ENCODE measurements around the gene PLCH2. TPM values are rescaled to one million over a fixed set of nuclear protein-coding genes. Genes with fewer than 3 reads are reported as not detected.

PLCH2 gene
- polyA plus RNA-seq, 1 donor from 2014 or later, result 5.7 TPM

GRCh38 chr1:2477309-2477708 lies 1.2 kb downstream of the PLCH2 start:
- no peak overlapping the region for H3K4me3 ChIP-seq (ENCODE audit: low read length)
- H3K9ac ChIP-seq (ENCODE audit: low read length), result no peak overlapping the region
- no peaks in the 10 kb centered on the region for H3K9me3 ChIP-seq (ENCODE audit: low read length)
- no peaks in the 10 kb centered on the region for H3K36me3 ChIP-seq (ENCODE audit: insufficient read depth, low read length)
- TF ChIP-seq MXI1 (conservative IDR thresholded peaks at IDR 0.05; ENCODE audit: poor library complexity, severe bottlenecking), result no peak
- no peak for TF ChIP-seq REST (IDR thresholded peaks at IDR 0.05; ENCODE audit: borderline replicate concordance)
- TF ChIP-seq SMC3 (conservative IDR thresholded peaks at IDR 0.05; ENCODE audit: poor library complexity), result no peak
- no peak for TF ChIP-seq RAD21 (conservative IDR thresholded peaks at IDR 0.05)
- TF ChIP-seq EP300 (conservative IDR thresholded peaks at IDR 0.05; ENCODE audit: poor library complexity, severe bottlenecking), result no peak
- TF ChIP-seq EZH2 (IDR thresholded peaks at IDR 0.05; ENCODE audit: borderline replicate concordance, insufficient read depth, low read length, poor library complexity, severe bottlenecking), result no peak
- no peak for TF ChIP-seq TAF1 (IDR thresholded peaks at IDR 0.05; ENCODE audit: low read depth)
- H3K27me3 ChIP-seq (ENCODE audit: insufficient read depth, low read depth, low read length), result no peaks in the 10 kb centered on the region
- H3F3A ChIP-seq (ENCODE audit: insufficient read depth, low read length, poor library complexity, severe bottlenecking), result no peaks in the 10 kb centered on the region
- H4K20me1 ChIP-seq (ENCODE audit: insufficient read depth), result no peaks in the 10 kb centered on the region
- H3K27ac ChIP-seq (ENCODE audit: low read length), result no peak overlapping the region
- H3K4me2 ChIP-seq (ENCODE audit: low read length), result no peak overlapping the region
- H3K9me2 ChIP-seq (ENCODE audit: insufficient read depth, low read length), result no peaks in the 10 kb centered on the region
- no peaks in the 10 kb centered on the region for H3K79me2 ChIP-seq (replicated peaks; ENCODE audit: insufficient read depth, low read length)
- no peak overlapping the region for H2AFZ ChIP-seq (ENCODE audit: low read depth, low read length)

GRCh38 chr1:2477791-2478499 lies 1.9 kb downstream of the PLCH2 start:
- no peak overlapping the region for H3K4me3 ChIP-seq (ENCODE audit: low read length)
- TF ChIP-seq RAD21 (conservative IDR thresholded peaks at IDR 0.05) (no peak), CTCF (IDR thresholded peaks at IDR 0.05; ENCODE audit: poor library complexity, severe bottlenecking) (no peak), EP300 (conservative IDR thresholded peaks at IDR 0.05; ENCODE audit: poor library complexity, severe bottlenecking) (no peak), EZH2 (IDR thresholded peaks at IDR 0.05; ENCODE audit: borderline replicate concordance, insufficient read depth, low read length, poor library complexity, severe bottlenecking) (no peak), MXI1 (conservative IDR thresholded peaks at IDR 0.05; ENCODE audit: poor library complexity, severe bottlenecking) (no peak), SMC3 (conservative IDR thresholded peaks at IDR 0.05; ENCODE audit: poor library complexity) (no peak), REST (IDR thresholded peaks at IDR 0.05; ENCODE audit: borderline replicate concordance) (no peak), POLR2AphosphoS5 (IDR thresholded peaks at IDR 0.05) (no peak), TAF1 (IDR thresholded peaks at IDR 0.05; ENCODE audit: low read depth) (no peak)
- no peaks in the 10 kb centered on the region for H3K9me3 ChIP-seq (ENCODE audit: low read length)
- H3K79me2 ChIP-seq (replicated peaks; ENCODE audit: insufficient read depth, low read length), result no peaks in the 10 kb centered on the region
- H4K20me1 ChIP-seq (ENCODE audit: insufficient read depth), result no peaks in the 10 kb centered on the region
- no peak overlapping the region for H3K9ac ChIP-seq (ENCODE audit: low read length)
- H3K36me3 ChIP-seq (ENCODE audit: insufficient read depth, low read length), result no peaks in the 10 kb centered on the region
- no peaks in the 10 kb centered on the region for H3K9me2 ChIP-seq (ENCODE audit: insufficient read depth, low read length)
- no peak overlapping the region for H3K27ac ChIP-seq (ENCODE audit: low read length)
- H3K4me2 ChIP-seq (ENCODE audit: low read length), result no peak overlapping the region
- H2AFZ ChIP-seq (ENCODE audit: low read depth, low read length), result no peak overlapping the region
- H3K27me3 ChIP-seq (ENCODE audit: insufficient read depth, low read depth, low read length), result no peaks in the 10 kb centered on the region
- no peaks in the 10 kb centered on the region for H3F3A ChIP-seq (ENCODE audit: insufficient read depth, low read length, poor library complexity, severe bottlenecking)
